ENCODE measurements around the gene BAZ1A.
"Not testable (repeated sequence)": the region's sequence is repeated elsewhere in the genome, so short reads cannot be mapped to it uniquely, and the experiment has no call there.

BAZ1A gene

GRCh38 chr14:34740139-34740538, 135.0 kb downstream of the BAZ1A start:
- intact Hi-C loops (cut with DNase I), result not testable (repeated sequence)

GRCh38 chr14:34737079-34737478, 138.1 kb downstream of the BAZ1A start:
- intact Hi-C loops (cut with DNase I); DNase-seq: not testable (repeated sequence)

More at GRCh38 chr14:34740139-34740538, 135.0 kb downstream of the BAZ1A start:
- not testable (repeated sequence) for DNase-seq

- DNase-seq, result no peak
- intact Hi-C loops (cut with DNase I), result no loop called here
Observed at GRCh38 chr14:34733245-34733644, 141.9 kb downstream of the BAZ1A start.

- intact Hi-C loops (cut with DNase I), result no loop called here
- no peak for DNase-seq
Observed at GRCh38 chr14:34732802-34733201, 142.4 kb downstream of the BAZ1A start.

- intact Hi-C loops (cut with DNase I), result no loop called here
- DNase-seq, result no peak
Observed at GRCh38 chr14:34723867-34724266, 151.3 kb downstream of the BAZ1A start.

GRCh38 chr14:34722723-34723545, 152.2 kb downstream of the BAZ1A start:
- intact Hi-C loops (cut with DNase I), result no loop called here
- DNase-seq, result peak in 36 of 42 donors; percentile 10 to 84 (median 52)

- DNase-seq, result no peak
- intact Hi-C loops (cut with DNase I), result loop anchor here (2.0 kb wide), 1 partner anchor 48 kb away; no protein-coding TSS in a partner anchor
Observed at GRCh38 chr14:34721129-34721528, 154.0 kb downstream of the BAZ1A start.

GRCh38 chr14:34718750-34719304, 156.3 kb downstream of the BAZ1A start:
- intact Hi-C loops (cut with DNase I), result loop anchor here (10.0 kb wide), 1 partner anchor 156 kb away; the partner anchor contains the start of gene BAZ1A
- no peak for DNase-seq

GRCh38 chr14:34715127-34715863, 159.9 kb downstream of the BAZ1A start:
- intact Hi-C loops (cut with DNase I), result loop anchor here (2.0 to 10.0 kb wide), 2 partner anchors 84 to 160 kb away; partner anchors contain the start of genes BAZ1A and SNX6
- DNase-seq, result peak in 7 of 42 donors; percentile 18 to 52 (median 33)

- intact Hi-C loops (cut with DNase I), result loop anchor here (2.0 to 10.0 kb wide), 2 partner anchors 84 to 160 kb away; partner anchors contain the start of genes BAZ1A and SNX6
- peak; percentile 81 to 97 (median 93) for DNase-seq
Observed at GRCh38 chr14:34714320-34715126, 160.6 kb downstream of the BAZ1A start, which contains the start of gene CFL2. Gene CFL2 (minus strand): TSS chr14:34714593. CDS start chr14:34714540, 53 bp downstream.

- peak in 33 of 42 donors; percentile 12 to 68 (median 33) for DNase-seq
- intact Hi-C loops (cut with DNase I), result loop anchor here (2.0 to 10.0 kb wide), 2 partner anchors 83 to 161 kb away; partner anchors contain the start of genes BAZ1A and SNX6
Observed at GRCh38 chr14:34713681-34714319, 161.4 kb downstream of the BAZ1A start.

- intact Hi-C loops (cut with DNase I), result loop anchor here (10.0 kb wide), 1 partner anchor 162 kb away; the partner anchor contains the start of gene BAZ1A
- DNase-seq, result no peak
Observed at GRCh38 chr14:34713122-34713680, 162.0 kb downstream of the BAZ1A start.

- DNase-seq, result no peak
- intact Hi-C loops (cut with DNase I), result loop anchor here (10.0 kb wide), 1 partner anchor 163 kb away; the partner anchor contains the start of gene BAZ1A
Observed at GRCh38 chr14:34711796-34712712, 163.1 kb downstream of the BAZ1A start.

- peak in 10 of 42 donors; percentile 5 to 70 (median 36) for DNase-seq
- intact Hi-C loops (cut with DNase I), result loop anchor here (10.0 kb wide), 1 partner anchor 164 kb away; the partner anchor contains the start of gene BAZ1A
Observed at GRCh38 chr14:34711169-34711568, 164.0 kb downstream of the BAZ1A start.

- DNase-seq, result no peak
- intact Hi-C loops (cut with DNase I), result loop anchor here (10.0 kb wide), 1 partner anchor 164 kb away; the partner anchor contains the start of gene BAZ1A
Observed at GRCh38 chr14:34710744-34711143, 164.4 kb downstream of the BAZ1A start.

- DNase-seq, result no peak
- intact Hi-C loops (cut with DNase I), result loop anchor here (10.0 kb wide), 1 partner anchor 165 kb away; the partner anchor contains the start of gene BAZ1A
Observed at GRCh38 chr14:34710006-34710405, 165.2 kb downstream of the BAZ1A start.

Data from head of caudate nucleus (tissue), 42 donors.